Vagina (tissue), 2 donors: ENCODE measurements around the gene NOTCH3. TPM values are rescaled to one million over a fixed set of nuclear protein-coding genes. Genes with fewer than 3 reads are reported as not detected.
A peak's percentile ranks its signal among the peaks of the same experiment; 100 is the strongest.

Experiments used
- DNase-seq, 2 donors: peaks; one replicate each; pipeline ENCODE4 v3.0.0-alpha.2; 2017; ENCODE audit errors: extremely low spot score in 2 of 2
- H3K27ac ChIP-seq: fragments of 200-600 bp; sonication (generic); one replicate; pipeline ENCODE4 v1.5.1; 2019
- H3K27me3 ChIP-seq: fragments of 200-600 bp; sonication (generic); one replicate; pipeline ENCODE4 v1.5.1; 2019
- H3K36me3 ChIP-seq, 2 donors: fragments of 200-600 bp; sonication (generic); one replicate each; pipeline ENCODE4 v1.5.1; 2017 to 2019
- H3K4me1 ChIP-seq: fragments of 200-600 bp; sonication (generic); one replicate; pipeline ENCODE4 v1.5.1; 2019
- H3K4me3 ChIP-seq, 2 donors: fragments of 200-600 bp; sonication (generic); 1 replicate in 1 of 2; 2 replicates in 1 of 2; pipeline ENCODE4 v1.5.1; 2016 to 2019
- H3K9me3 ChIP-seq: fragments of 200-600 bp; sonication (generic); one replicate; pipeline ENCODE4 v1.5.1; 2019
- CTCF ChIP-seq, 3 experiments: fragments of 450-650 bp in 2 of 3; fragments of 200-600 bp in 1 of 3; sonication (generic) in 1 of 3; IDR thresholded peaks; one replicate each; pipeline ENCODE4 v1.5.1; 2017 to 2019; ENCODE audit warnings: antibody characterized with exemption in 3 of 3, mild to moderate bottlenecking in 2 of 3, moderate library complexity in 2 of 3
- POLR2A ChIP-seq, 2 donors: fragments of 450-650 bp; IDR thresholded peaks; one replicate each; pipeline ENCODE4 v1.6.1; 2017; ENCODE audit warnings: antibody characterized with exemption in 2 of 2, mild to moderate bottlenecking in 2 of 2, moderate library complexity in 2 of 2
- POLR2AphosphoS5 ChIP-seq, 2 donors: sonication (generic); formaldehyde crosslinking; IDR thresholded peaks; one replicate each; pipeline ENCODE4 v1.9.0; 2017; ENCODE audit warnings: antibody characterized with exemption in 2 of 2, mild to moderate bottlenecking in 2 of 2, low read depth in 1 of 2; ENCODE audit not compliant: insufficient read depth in 1 of 2
- intact Hi-C: fragments of 100-400 bp; cut with DNase I; formaldehyde crosslinking; loops from one replicate; pipeline ENCODE4 v1.15.1; 2023
- total RNA-seq: library from RNA; depleted of rRNA; stranded (reverse); fragments of >200 nt; gene quantifications from one replicate; pipeline ENCODE4 v1.2.3, GENCODE V29; 2016

The NOTCH3 gene
- total RNA-seq, 1 donor from 2014 or later, result 76.6 TPM

- no peaks in the 10 kb centered on the region for H3K27me3 ChIP-seq
- H3K4me1 ChIP-seq, result peaks cover 14% of the 10 kb centered on the region
- H3K36me3 ChIP-seq, result peaks cover 0 to 59% of the 10 kb centered on the region in 2 donors
- no peaks in the 10 kb centered on the region for H3K9me3 ChIP-seq
- intact Hi-C loops, result no loop called here
- TF ChIP-seq POLR2AphosphoS5 (IDR thresholded peaks at IDR 0.05; ENCODE audit: insufficient read depth in 1 of 2, low read depth in 1 of 2), result no peak
- no peak for TF ChIP-seq CTCF (IDR thresholded peaks at IDR 0.05)
- no peak for TF ChIP-seq POLR2A (IDR thresholded peaks at IDR 0.05)
- H3K27ac ChIP-seq, result no peak overlapping the region
- DNase-seq, result no peak
- no peak overlapping the region for H3K4me3 ChIP-seq
Observed at GRCh38 chr19:15236886-15237285, 36.1 kb upstream of the NOTCH3 start.

GRCh38 chr19:15235781-15236180 is 35.0 kb upstream of the NOTCH3 start:
- Histone ChIP-seq H3K9me3 (no peaks in the 10 kb centered on the region), H3K36me3 (peaks cover 0 to 51% of the 10 kb centered on the region in 2 donors), H3K4me3 (no peak overlapping the region), H3K4me1 (peaks cover 20% of the 10 kb centered on the region), H3K27me3 (no peaks in the 10 kb centered on the region), H3K27ac (no peak overlapping the region)
- intact Hi-C loops, result no loop called here
- TF ChIP-seq POLR2AphosphoS5 (IDR thresholded peaks at IDR 0.05; ENCODE audit: insufficient read depth in 1 of 2, low read depth in 1 of 2) (no peak), POLR2A (IDR thresholded peaks at IDR 0.05) (no peak)
- DNase-seq, result no peak

- intact Hi-C loops, result no loop called here
Observed at GRCh38 chr19:15234431-15235130, 33.8 kb upstream of the NOTCH3 start.

GRCh38 chr19:15231271-15231670 is 30.5 kb upstream of the NOTCH3 start:
- DNase-seq, result no peak
- Histone ChIP-seq H3K4me3 (peak overlapping the region in 1 of 2 donors; percentile 37), H3K27ac (peak overlapping the region; percentile 38), H3K9me3 (no peaks in the 10 kb centered on the region), H3K36me3 (peaks cover 0 to 7% of the 10 kb centered on the region in 2 donors), H3K27me3 (no peaks in the 10 kb centered on the region), H3K4me1 (peaks cover 20% of the 10 kb centered on the region)
- no peak for TF ChIP-seq CTCF (IDR thresholded peaks at IDR 0.05)
- no peak for TF ChIP-seq POLR2A (IDR thresholded peaks at IDR 0.05)
- peak; percentile 22 to 55 for TF ChIP-seq POLR2AphosphoS5 (IDR thresholded peaks at IDR 0.05; ENCODE audit: insufficient read depth in 1 of 2, low read depth in 1 of 2)
- intact Hi-C loops, result no loop called here

More at GRCh38 chr19:15234431-15235130, 33.8 kb upstream of the NOTCH3 start:
- Histone ChIP-seq H3K27ac (no peak overlapping the region), H3K27me3 (no peaks in the 10 kb centered on the region), H3K36me3 (peaks cover 0 to 39% of the 10 kb centered on the region in 2 donors), H3K4me1 (peaks cover 20% of the 10 kb centered on the region), H3K4me3 (no peak overlapping the region), H3K9me3 (no peaks in the 10 kb centered on the region)
- DNase-seq, result no peak
- TF ChIP-seq CTCF (IDR thresholded peaks at IDR 0.05) (no peak), POLR2A (IDR thresholded peaks at IDR 0.05) (no peak), POLR2AphosphoS5 (IDR thresholded peaks at IDR 0.05; ENCODE audit: insufficient read depth in 1 of 2, low read depth in 1 of 2) (no peak)

DNA sequence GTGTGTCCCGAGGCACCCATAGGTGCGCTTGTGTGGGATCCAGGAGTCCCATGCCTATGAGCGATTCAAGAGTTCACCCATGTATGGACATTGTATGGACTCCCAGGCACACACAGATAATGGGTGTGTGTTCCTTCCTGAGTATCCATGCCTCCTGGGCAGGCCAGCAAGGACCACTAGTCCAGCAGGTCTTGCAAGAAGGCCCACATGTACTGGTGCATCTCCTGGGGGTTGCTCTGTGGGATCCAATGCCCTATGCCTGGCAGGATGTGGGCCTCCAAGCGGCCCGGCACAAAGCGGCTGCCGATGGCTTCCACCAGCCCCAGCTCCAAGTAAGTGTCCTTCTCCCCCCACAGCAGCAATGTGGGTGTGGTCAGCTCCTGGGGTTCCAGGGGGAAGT is 26.5 kb upstream of the NOTCH3 start:
- TF ChIP-seq POLR2A (IDR thresholded peaks at IDR 0.05), result no peak
- no peak for TF ChIP-seq CTCF (IDR thresholded peaks at IDR 0.05)
- TF ChIP-seq POLR2AphosphoS5 (IDR thresholded peaks at IDR 0.05; ENCODE audit: insufficient read depth in 1 of 2, low read depth in 1 of 2), result no peak
- Histone ChIP-seq H3K27ac (no peak overlapping the region), H3K4me1 (peaks cover 29% of the 10 kb centered on the region), H3K36me3 (no peaks in the 10 kb centered on the region), H3K27me3 (no peaks in the 10 kb centered on the region), H3K9me3 (no peaks in the 10 kb centered on the region), H3K4me3 (no peak overlapping the region)
- no peak for DNase-seq
- intact Hi-C loops, result no loop called here
